ENCODE measurements around the gene MTFR1L.

The MTFR1L gene

GRCh38 chr1:25807480-25808390, 12.0 kb upstream of the MTFR1L start:
- no peak for DNase-seq (ENCODE audit: extremely low read depth in 1 of 2, low read depth in 1 of 2)

GRCh38 chr1:25808481-25809244, 11.1 kb upstream of the MTFR1L start:
- DNase-seq (ENCODE audit: extremely low read depth in 1 of 2, low read depth in 1 of 2): no peak

- no peak for DNase-seq (ENCODE audit: extremely low read depth in 1 of 2, low read depth in 1 of 2)
Measured at GRCh38 chr1:25809283-25809926, 10.3 kb upstream of the MTFR1L start.

- no peak for DNase-seq (ENCODE audit: extremely low read depth in 1 of 2, low read depth in 1 of 2)
Measured at GRCh38 chr1:25809929-25810328, 9.8 kb upstream of the MTFR1L start.

GRCh38 chr1:25810341-25811299, 9.1 kb upstream of the MTFR1L start:
- DNase-seq (ENCODE audit: extremely low read depth in 1 of 2, low read depth in 1 of 2): peak; percentile 45 to 46

GRCh38 chr1:25811384-25812082, 8.2 kb upstream of the MTFR1L start:
- no peak for DNase-seq (ENCODE audit: extremely low read depth in 1 of 2, low read depth in 1 of 2)

- no peak for DNase-seq (ENCODE audit: extremely low read depth in 1 of 2, low read depth in 1 of 2)
Measured at GRCh38 chr1:25813071-25813733, 6.6 kb upstream of the MTFR1L start.

- no peak for DNase-seq (ENCODE audit: extremely low read depth in 1 of 2, low read depth in 1 of 2)
Measured at GRCh38 chr1:25813734-25814471, 5.9 kb upstream of the MTFR1L start.

GRCh38 chr1:25814549-25815087, 5.1 kb upstream of the MTFR1L start:
- DNase-seq (ENCODE audit: extremely low read depth in 1 of 2, low read depth in 1 of 2): no peak

- no peak for DNase-seq (ENCODE audit: extremely low read depth in 1 of 2, low read depth in 1 of 2)
Measured at GRCh38 chr1:25815208-25816111, 4.3 kb upstream of the MTFR1L start.

- DNase-seq (ENCODE audit: extremely low read depth in 1 of 2, low read depth in 1 of 2): no peak
Measured at GRCh38 chr1:25816112-25816718, 3.5 kb upstream of the MTFR1L start.

GRCh38 chr1:25817840-25818501, 1.8 kb upstream of the MTFR1L start:
- no peak for DNase-seq (ENCODE audit: extremely low read depth in 1 of 2, low read depth in 1 of 2)

- no peak for DNase-seq (ENCODE audit: extremely low read depth in 1 of 2, low read depth in 1 of 2)
Measured at GRCh38 chr1:25818569-25818968, 1.2 kb upstream of the MTFR1L start.

- peak; percentile 39 to 64 for DNase-seq (ENCODE audit: extremely low read depth in 1 of 2, low read depth in 1 of 2)
Measured at GRCh38 chr1:25820247-25821111, 725 bp downstream of the MTFR1L start.

- DNase-seq (ENCODE audit: extremely low read depth in 1 of 2, low read depth in 1 of 2): no peak
Measured at GRCh38 chr1:25821112-25821476, 1.3 kb downstream of the MTFR1L start.

Data from stimulated activated CD8-positive, alpha-beta memory T cell treated with anti-CD3 and anti-CD28 coated beads, Interleukin-7, amount 100 ng/mL, for 48 hours (primary cell).